ENCODE data around the gene ZNF74.

DNA sequence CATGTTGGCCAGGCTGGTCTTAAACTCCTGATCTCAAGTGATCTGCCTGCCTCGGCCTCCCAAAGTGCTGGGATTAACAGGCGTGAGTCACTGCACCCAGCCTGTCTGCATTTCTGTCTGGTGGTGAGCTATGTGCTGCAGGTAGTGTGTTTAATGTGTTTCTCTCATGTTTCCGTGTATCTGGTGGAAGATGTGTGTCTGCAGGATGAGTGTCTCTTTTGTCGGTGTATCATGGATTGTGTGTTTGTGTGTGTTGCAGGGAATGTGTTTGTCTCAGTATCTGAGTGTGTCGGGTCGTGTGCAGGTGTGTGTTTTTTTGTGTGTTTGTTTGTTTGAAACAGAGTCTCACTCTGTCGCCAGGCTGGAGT is 27.5 kb downstream of the ZNF74 start:
- TF ChIP-seq CTCF (IDR thresholded peaks at IDR 0.05) (no peak), POLR2A (IDR thresholded peaks at IDR 0.05) (no peak)
